GM12892 (cell line): Measurements from ENCODE around the gene MARCHF10.

ENCODE experiments used
- DNase-seq: peaks from one replicate; pipeline ENCODE4 v3.0.0; 2011; ENCODE audit not compliant: insufficient read length
- FAIRE-seq: peaks from 2 replicates; lab custom pipeline; 2011; peaks lifted over from hg19 to GRCh38; lab: Jason Lieb, UNC
- POLR2A ChIP-seq: IDR thresholded peaks from 2 replicates; pipeline ENCODE4 v1.6.1; 2011; ENCODE audit warnings: low read depth, low read length, control low read depth
- POLR2AphosphoS5 ChIP-seq: IDR thresholded peaks from 2 replicates; pipeline ENCODE4 v1.6.1; 2011; ENCODE audit warnings: low read depth, low read length, control low read depth
- TAF1 ChIP-seq: IDR thresholded peaks from 2 replicates; pipeline ENCODE4 v1.6.1; 2011; ENCODE audit warnings: low read depth, mild to moderate bottlenecking, control low read depth, low read length, borderline replicate concordance

The MARCHF10 gene

DNA sequence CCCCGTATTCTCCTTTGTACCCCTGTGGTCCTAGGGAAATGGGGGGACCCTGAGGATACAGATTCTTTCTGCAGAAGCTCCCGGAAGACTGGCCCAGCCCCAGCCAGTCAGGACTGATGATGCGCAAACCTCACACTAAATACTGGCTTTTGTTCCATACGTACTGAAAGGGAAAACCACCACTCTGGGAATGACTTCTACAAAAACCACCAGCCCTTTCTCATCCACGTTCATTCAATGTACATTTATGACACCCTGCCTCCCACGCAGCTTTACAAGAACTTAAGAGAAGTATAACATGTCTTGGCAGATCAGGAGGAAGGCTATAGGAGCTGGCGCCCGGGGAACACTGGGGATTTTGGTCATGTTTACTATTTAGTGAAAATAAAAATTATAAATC is 70.6 kb downstream of the MARCHF10 start:
- DNase-seq (no peak), FAIRE-seq (no peak)
- TF ChIP-seq POLR2AphosphoS5, result no peak
- no peak for TF ChIP-seq POLR2A
- TF ChIP-seq TAF1, result no peak

DNA sequence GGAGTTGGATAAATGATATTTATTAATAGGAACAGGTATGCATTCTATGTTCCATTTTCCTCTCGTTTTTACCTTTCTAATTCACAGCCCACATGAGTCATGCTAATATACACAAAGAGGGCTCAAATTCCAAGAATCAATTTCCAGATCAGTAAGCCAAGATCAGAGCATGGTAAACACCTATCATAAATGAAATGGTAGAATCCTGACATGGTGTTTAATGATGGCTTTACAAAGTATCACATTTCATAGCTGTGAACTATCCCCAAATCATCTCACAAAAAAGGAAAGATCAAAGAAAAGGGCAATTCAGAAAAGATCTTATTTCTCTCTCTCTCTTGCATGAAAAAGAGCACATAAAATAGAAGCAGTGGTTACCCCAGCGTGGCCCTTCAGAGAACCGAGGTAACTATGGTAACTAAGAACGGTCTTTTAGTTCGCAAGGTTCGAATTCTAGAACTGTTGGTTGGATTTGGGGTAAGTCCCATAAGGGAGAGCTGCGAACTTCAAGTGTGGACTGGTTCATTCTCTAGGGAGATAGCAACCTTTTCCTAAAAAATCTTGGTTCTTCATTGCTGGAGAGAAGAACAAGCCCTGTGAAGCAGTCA is 73.0 kb downstream of the MARCHF10 start:
- TF ChIP-seq POLR2A, result no peak
- no peak for FAIRE-seq
- DNase-seq, result no peak

- no peak for DNase-seq
- TF ChIP-seq TAF1, result no peak
- no peak for FAIRE-seq
Observed at GRCh38 chr17:62732125-62732524, 76.0 kb downstream of the MARCHF10 start.

DNA sequence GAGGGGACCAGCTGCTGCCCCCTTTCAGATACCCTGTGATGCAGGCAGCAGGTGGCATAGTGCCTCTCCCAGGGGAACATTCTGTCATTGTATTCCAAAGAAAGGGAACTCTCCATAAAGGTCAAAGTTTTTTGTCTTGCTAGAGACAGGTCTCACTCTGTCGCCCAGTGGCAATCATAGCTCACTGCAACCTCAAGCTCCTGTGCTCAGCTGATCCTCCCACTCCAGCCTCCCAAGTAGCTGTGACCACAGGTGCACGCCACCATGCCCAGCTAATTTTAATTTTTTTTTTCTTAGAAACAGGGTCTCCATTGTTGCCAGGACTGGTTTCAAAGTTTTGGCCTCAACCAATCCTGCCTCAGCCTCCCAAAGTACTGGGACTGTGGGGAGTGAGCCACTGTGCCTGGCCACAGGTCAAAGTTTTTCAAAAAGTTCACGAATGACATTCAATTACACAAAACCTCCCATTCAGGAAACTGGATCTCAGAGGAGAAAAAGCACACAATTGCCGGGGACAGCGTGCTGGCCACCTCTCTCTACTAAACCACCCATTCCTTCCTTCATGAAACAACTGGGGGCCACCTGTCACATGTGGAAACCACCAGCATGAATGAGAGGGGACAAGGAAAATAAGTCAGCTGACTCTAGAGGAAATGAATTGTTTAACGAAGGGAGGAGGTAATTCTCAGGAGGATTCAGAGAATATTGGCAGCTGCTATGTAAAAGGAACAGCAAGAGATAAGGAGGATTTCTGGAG is 80.0 kb downstream of the MARCHF10 start:
- no peak for DNase-seq
- no peak for FAIRE-seq
- TF ChIP-seq POLR2A (no peak), POLR2AphosphoS5 (no peak), TAF1 (no peak)

DNA sequence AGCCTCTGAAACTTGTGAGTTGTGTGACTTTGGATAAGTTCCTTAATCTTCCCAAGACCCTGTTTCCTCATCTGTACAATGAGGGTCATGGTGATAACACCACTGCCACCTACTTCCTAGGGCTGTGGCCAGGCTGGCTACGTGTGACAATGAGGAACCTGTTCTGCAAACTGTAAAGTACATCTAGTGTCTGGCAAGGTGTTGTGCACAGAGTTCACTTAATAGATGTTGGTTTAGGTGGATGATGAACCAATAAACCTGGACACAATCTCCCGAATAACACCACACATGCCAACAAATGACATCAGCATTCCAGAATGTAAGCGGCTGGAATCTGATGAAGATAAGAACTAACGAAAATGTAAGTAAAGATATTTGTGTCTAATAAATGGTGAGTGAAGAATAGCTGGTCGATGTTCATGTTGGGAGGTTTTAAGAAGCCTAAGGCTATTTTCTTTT is 82.3 kb downstream of the MARCHF10 start:
- TF ChIP-seq POLR2A (no peak), TAF1 (no peak), POLR2AphosphoS5 (no peak)
- DNase-seq (no peak), FAIRE-seq (no peak)

DNA sequence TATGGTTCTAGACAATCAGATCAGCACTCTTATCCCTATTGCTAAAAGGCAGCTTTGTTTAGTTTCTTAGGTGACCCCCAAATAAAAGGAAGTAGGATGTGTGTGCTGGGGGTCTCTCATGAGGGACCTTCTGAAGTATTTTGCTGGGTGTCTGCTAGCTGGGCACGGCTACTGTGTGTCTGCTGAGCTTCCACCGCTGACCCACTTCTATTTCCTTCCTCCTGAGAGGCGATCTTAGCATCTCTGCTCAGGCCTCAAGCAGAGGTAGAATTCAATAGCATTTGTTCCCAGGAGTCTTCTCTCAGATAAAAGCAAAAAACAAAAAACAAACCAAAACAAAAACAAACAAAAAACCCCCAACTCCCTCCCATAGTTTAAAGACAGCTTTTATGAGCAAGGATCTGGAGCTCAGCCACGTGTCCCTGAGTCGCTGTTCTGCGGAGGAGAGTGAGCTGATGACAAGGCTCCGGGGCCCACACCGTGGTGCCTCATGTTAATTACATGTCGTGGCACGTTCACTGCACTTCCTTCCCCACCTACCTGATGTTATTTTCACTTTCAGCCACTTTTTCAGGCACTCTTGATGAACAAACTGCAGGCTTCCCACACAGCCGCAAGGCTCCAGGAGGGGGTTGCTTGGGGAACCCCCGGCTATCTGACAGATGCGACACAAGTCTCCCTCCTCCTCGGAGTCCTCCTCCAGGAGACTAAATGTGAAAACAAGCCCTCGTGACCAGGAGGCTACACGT is 83.5 kb downstream of the MARCHF10 start:
- FAIRE-seq, result peak; percentile 94
- no peak; the same call in 1 of the 2 replicates for TF ChIP-seq POLR2AphosphoS5
- TF ChIP-seq TAF1, result no peak
- TF ChIP-seq POLR2A, result no peak
- peak; percentile 50 for DNase-seq

DNA sequence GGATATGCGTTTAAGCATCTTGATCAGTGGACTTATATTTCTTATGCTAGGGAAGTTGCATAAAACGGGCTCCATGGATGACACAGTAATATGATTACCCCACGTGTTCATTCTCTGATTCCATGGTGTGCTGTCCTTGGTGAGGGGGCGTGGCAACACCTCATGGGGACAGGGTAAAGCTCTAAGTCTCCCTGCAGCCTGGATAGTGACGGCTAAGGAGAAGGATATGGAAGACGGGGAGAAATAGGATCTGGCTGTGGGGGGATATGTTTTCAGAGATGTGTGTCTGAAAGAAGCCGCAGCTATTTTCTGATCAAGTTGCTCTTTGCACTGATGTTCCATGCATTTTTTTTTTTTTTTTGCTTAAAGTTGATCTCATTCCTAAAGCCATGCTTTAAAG is 84.3 kb downstream of the MARCHF10 start:
- TF ChIP-seq POLR2AphosphoS5, result no peak
- no peak for TF ChIP-seq POLR2A
- no peak for TF ChIP-seq TAF1
- DNase-seq, result no peak
- no peak for FAIRE-seq

DNA sequence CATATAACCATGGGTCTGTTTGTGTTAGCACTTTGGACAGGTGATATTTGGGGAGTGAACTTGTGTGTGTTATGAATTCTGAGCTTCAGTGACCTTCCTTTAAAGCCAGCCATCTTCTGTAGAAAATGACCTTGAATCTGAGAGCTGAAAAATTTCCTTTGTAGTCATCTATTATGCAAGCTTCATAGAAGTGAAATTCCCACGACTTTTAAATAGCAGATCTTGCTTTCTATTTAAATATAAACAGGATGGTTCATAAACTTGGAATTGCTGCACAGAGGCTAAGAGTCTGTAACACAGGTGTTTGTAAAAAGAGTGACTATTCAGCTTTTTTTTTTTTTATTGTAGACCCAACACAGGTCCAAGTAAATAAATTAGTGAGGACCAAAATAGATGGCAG is 85.5 kb downstream of the MARCHF10 start:
- TF ChIP-seq TAF1 (no peak), POLR2A (no peak), POLR2AphosphoS5 (no peak)
- no peak for FAIRE-seq
- DNase-seq, result no peak

DNA sequence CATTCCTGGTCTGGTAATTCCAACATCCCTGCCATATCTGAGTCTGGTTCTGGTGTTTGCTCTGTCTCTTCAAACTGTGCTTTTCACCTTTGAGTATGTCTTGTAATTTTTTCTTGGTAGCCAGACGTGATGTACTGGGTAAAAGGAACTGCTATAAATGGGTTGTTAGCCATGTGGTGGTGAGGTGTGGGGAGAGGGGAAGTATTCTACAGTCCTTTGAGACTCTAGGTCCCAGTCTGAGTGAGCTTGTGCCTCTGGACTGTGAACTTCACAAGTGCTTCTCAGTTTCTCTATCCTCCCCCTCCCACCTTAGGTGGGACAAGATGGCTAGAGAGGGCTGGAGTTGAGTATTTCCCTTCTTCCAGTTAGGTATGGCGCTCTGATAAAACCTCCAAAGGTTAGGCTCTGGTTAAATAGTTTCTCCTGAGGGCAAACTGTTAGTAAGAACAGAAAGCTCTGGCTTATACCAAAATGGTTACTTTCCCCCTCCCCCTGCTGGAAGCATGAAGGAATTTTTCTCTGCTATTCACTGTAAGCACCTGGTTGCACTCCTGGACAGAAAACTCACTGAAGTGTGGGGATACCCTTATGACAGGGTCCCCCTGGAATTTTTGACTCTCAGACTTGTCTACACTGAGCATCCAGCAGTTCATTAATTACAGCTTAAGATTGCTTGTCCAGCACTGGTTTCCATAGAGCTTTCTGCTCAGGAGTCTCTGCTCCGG is 87.8 kb downstream of the MARCHF10 start:
- FAIRE-seq (no peak), DNase-seq (no peak)
- TF ChIP-seq POLR2AphosphoS5, result no peak
- TF ChIP-seq POLR2A, result no peak
- TF ChIP-seq TAF1, result no peak

DNA sequence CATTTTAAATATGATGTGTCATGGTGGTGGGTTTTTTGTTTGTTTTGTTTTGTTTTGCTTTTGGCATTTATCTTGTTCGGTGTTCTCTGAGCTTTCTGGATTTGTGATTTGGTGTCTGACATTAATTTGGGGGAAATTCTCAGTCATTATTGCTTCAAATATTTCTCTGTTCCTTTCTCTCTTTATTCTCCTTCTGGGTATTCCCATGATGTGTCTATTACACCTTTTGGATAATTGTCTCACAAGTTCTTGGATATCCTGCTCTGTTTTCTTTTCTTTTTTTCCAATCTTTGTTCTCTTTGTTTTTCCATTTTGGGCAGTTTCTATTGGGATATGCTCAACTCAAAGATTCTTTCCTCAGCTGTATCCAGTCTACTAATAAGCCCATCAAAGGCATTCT is 88.5 kb downstream of the MARCHF10 start:
- no peak for FAIRE-seq
- no peak for TF ChIP-seq TAF1
- TF ChIP-seq POLR2A, result no peak
- TF ChIP-seq POLR2AphosphoS5, result no peak
- DNase-seq, result no peak

- no peak for FAIRE-seq
- TF ChIP-seq POLR2AphosphoS5, result no peak
- no peak for TF ChIP-seq TAF1
- no peak for TF ChIP-seq POLR2A
- DNase-seq, result no peak
Observed at GRCh38 chr17:62718429-62718828, 89.7 kb downstream of the MARCHF10 start.

DNA sequence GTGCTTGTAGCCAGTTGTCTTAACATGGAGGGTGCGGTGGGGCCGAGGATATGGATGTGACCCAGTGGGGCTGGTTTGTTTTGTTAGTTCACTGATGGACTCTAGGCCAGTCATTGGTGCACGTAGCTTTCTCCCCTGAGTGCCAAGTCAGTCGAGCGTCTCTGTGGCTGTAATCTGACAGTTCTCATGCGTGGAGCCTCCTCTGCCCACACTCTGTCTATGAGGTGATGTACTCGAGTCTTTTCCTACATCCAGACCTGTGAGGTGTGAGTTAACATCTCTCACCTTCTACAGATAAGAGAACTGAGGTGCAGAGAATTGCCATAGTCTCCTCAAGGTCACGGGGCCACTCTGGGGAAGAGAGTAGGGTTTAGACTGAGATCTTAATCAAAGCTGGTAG is 90.2 kb downstream of the MARCHF10 start:
- FAIRE-seq (no peak), DNase-seq (no peak)
- TF ChIP-seq POLR2A (no peak), POLR2AphosphoS5 (no peak), TAF1 (no peak)

- no peak for FAIRE-seq
- no peak for DNase-seq
- no peak for TF ChIP-seq TAF1
Observed at GRCh38 chr17:62717589-62717855, 90.6 kb downstream of the MARCHF10 start.
